OCI-LY1 (cell line): ENCODE data around the gene COMMD3.

Source experiments
- H2AFZ ChIP-seq: fragments of 200-600 bp; sonication (generic), shearing (Covaris generic); 2 replicates; pipeline ENCODE4 v1.6.0; 2014; ENCODE audit warnings: antibody characterized with exemption, mild to moderate bottlenecking, low read length
- H3F3A ChIP-seq: fragments of 200-600 bp; sonication (generic), shearing (Covaris generic); 2 replicates; pipeline ENCODE4 v1.6.0; 2014; ENCODE audit warnings: mild to moderate bottlenecking, antibody characterized with exemption, low read length, moderate library complexity; ENCODE audit not compliant: insufficient read depth
- H3K27ac ChIP-seq: fragments of 200-600 bp; sonication (generic); 2 replicates; pipeline ENCODE4 v1.5.1; 2014; ENCODE audit warnings: low read length, mixed run types, mild to moderate bottlenecking, low read depth; ENCODE audit not compliant: poor library complexity, severe bottlenecking
- H3K27me3 ChIP-seq: fragments of 200-600 bp; sonication (generic); 2 replicates; pipeline ENCODE4 v1.6.0; 2014; ENCODE audit warnings: antibody characterized with exemption, mild to moderate bottlenecking, low read length, moderate library complexity; ENCODE audit not compliant: insufficient read depth
- H3K36me3 ChIP-seq: fragments of 200-600 bp; sonication (generic); 2 replicates; pipeline ENCODE4 v1.6.1; 2014; ENCODE audit warnings: mild to moderate bottlenecking, antibody characterized with exemption, low read length, moderate library complexity, mixed read lengths; ENCODE audit not compliant: insufficient read depth
- H3K4me1 ChIP-seq: fragments of 200-600 bp; sonication (generic); 2 replicates; pipeline ENCODE4 v1.5.1; 2014; ENCODE audit warnings: mild to moderate bottlenecking, low read length, moderate library complexity; ENCODE audit not compliant: insufficient read depth, severe bottlenecking
- H3K4me2 ChIP-seq: fragments of 200-600 bp; sonication (generic), shearing (Covaris generic); 2 replicates; pipeline ENCODE4 v1.6.1; 2014; ENCODE audit warnings: low read length
- H3K4me3 ChIP-seq: fragments of 200-600 bp; sonication (generic); 2 replicates; pipeline ENCODE4 v1.5.1; 2014; ENCODE audit warnings: low read length, low read depth, mild to moderate bottlenecking, mixed read lengths; ENCODE audit not compliant: poor library complexity, severe bottlenecking
- H3K79me2 ChIP-seq: fragments of 200-600 bp; shearing (Covaris generic); 2 replicates; pipeline ENCODE4 v1.6.1; 2016; ENCODE audit warnings: mixed run types, low read length, mixed read lengths; ENCODE audit not compliant: insufficient read depth
- H3K9ac ChIP-seq: fragments of 200-600 bp; sonication (generic), shearing (Covaris generic); 2 replicates; pipeline ENCODE4 v1.6.1; 2014; ENCODE audit warnings: mild to moderate bottlenecking, low read length, mixed read lengths
- H3K9me2 ChIP-seq: fragments of 200-600 bp; sonication (generic), shearing (Covaris generic); 2 replicates; pipeline ENCODE4 v1.6.1; 2014; ENCODE audit warnings: low read depth, mild to moderate bottlenecking, low read length, mixed read lengths
- H3K9me3 ChIP-seq: fragments of 200-600 bp; shearing (Covaris generic); 2 replicates; pipeline ENCODE4 v1.6.1; 2014; ENCODE audit warnings: low read length, mixed read lengths
- H4K20me1 ChIP-seq: fragments of 200-600 bp; sonication (generic), shearing (Covaris generic); 2 replicates; pipeline ENCODE4 v1.6.0; 2016; ENCODE audit warnings: mild to moderate bottlenecking, low read length; ENCODE audit not compliant: insufficient read depth
- CTCF ChIP-seq: fragments of 200-600 bp; sonication (generic), shearing (Covaris generic); IDR thresholded peaks from 2 replicates; pipeline ENCODE4 v1.5.1; 2017; ENCODE audit warnings: mild to moderate bottlenecking, antibody characterized with exemption, low read length, moderate library complexity, mixed read lengths
- EZH2 ChIP-seq: fragments of 200-600 bp; sonication (generic), shearing (Covaris generic); IDR thresholded peaks from 2 replicates; pipeline ENCODE4 v1.8.0; 2017; ENCODE audit warnings: borderline replicate concordance, mixed run types, mild to moderate bottlenecking, antibody characterized with exemption, low read length, moderate library complexity, mixed read lengths

The COMMD3 gene

GRCh38 chr10:22303461-22303860 is 12.7 kb upstream of the COMMD3 start:
- TF ChIP-seq EZH2 (no peak), CTCF (no peak)
- no peaks in the 10 kb centered on the region for H3F3A ChIP-seq

GRCh38 chr10:22305721-22306120 is 10.5 kb upstream of the COMMD3 start:
- no peaks in the 10 kb centered on the region for H3K9me3 ChIP-seq
- TF ChIP-seq EZH2: no peak
- no peak for TF ChIP-seq CTCF
- H3K27me3 ChIP-seq: no peaks in the 10 kb centered on the region
- H3K36me3 ChIP-seq: no peaks in the 10 kb centered on the region
- H4K20me1 ChIP-seq: no peaks in the 10 kb centered on the region
- H3K79me2 ChIP-seq: no peaks in the 10 kb centered on the region
- H2AFZ ChIP-seq: no peak overlapping the region
- H3K4me2 ChIP-seq: no peak overlapping the region
- H3K27ac ChIP-seq: no peak overlapping the region
- no peaks in the 10 kb centered on the region for H3K4me1 ChIP-seq
- H3K4me3 ChIP-seq: no peak overlapping the region
- H3F3A ChIP-seq: no peaks in the 10 kb centered on the region
- no peaks in the 10 kb centered on the region for H3K9me2 ChIP-seq
- H3K9ac ChIP-seq: no peak overlapping the region

More at GRCh38 chr10:22303461-22303860, 12.7 kb upstream of the COMMD3 start:
- no peaks in the 10 kb centered on the region for H3K79me2 ChIP-seq
- H2AFZ ChIP-seq: no peak overlapping the region
- H3K4me3 ChIP-seq: no peak overlapping the region
- H3K4me2 ChIP-seq: no peak overlapping the region
- no peaks in the 10 kb centered on the region for H3K9me2 ChIP-seq
- H3K36me3 ChIP-seq: no peaks in the 10 kb centered on the region
- H3K9ac ChIP-seq: no peak overlapping the region
- no peaks in the 10 kb centered on the region for H3K27me3 ChIP-seq
- no peaks in the 10 kb centered on the region for H4K20me1 ChIP-seq
- H3K9me3 ChIP-seq: no peaks in the 10 kb centered on the region
- H3K27ac ChIP-seq: no peak overlapping the region
- H3K4me1 ChIP-seq: no peaks in the 10 kb centered on the region

GRCh38 chr10:22308390-22308789 is 7.8 kb upstream of the COMMD3 start:
- Histone ChIP-seq H3K4me1 (no peaks in the 10 kb centered on the region), H3K9ac (no peak overlapping the region), H2AFZ (no peak overlapping the region), H3K79me2 (no peaks in the 10 kb centered on the region), H3K4me2 (no peak overlapping the region), H3K27ac (no peak overlapping the region), H3K9me2 (no peaks in the 10 kb centered on the region), H3K4me3 (no peak overlapping the region), H4K20me1 (no peaks in the 10 kb centered on the region), H3K27me3 (no peaks in the 10 kb centered on the region), H3K9me3 (no peaks in the 10 kb centered on the region), H3F3A (no peaks in the 10 kb centered on the region), H3K36me3 (no peaks in the 10 kb centered on the region)
- no peak for TF ChIP-seq EZH2
- TF ChIP-seq CTCF: no peak
